Activated CD4-positive, alpha-beta memory T cell treated with anti-CD3 and anti-CD28 coated beads, Interleukin-2, amount 10 ng/mL, durations not matched to agents 7 days and 5 days (primary cell): ENCODE data around the gene EEF1AKMT3. TPM values are rescaled to one million over a fixed set of nuclear protein-coding genes. Genes with fewer than 3 reads are reported as not detected.
A peak's percentile ranks its signal among the peaks of the same experiment; 100 is the strongest.

Experiments
- CTCF ChIA-PET: fragments of 350-600 bp; sonication (Branson Sonifier 250); formaldehyde crosslinking; loops from one replicate; lab custom pipeline; 2021; ENCODE audit warnings: antibody characterized with exemption, inconsistent platforms; lab: Charles Lee
- POLR2A ChIA-PET: fragments of 350-600 bp; sonication (Branson Sonifier 250); formaldehyde crosslinking; loops from one replicate; lab custom pipeline; 2021; ENCODE audit warnings: antibody characterized with exemption; lab: Charles Lee
- DNase-seq: peaks from one replicate; pipeline ENCODE4 v3.0.0-alpha.2; 2020
- H3K27ac Mint-ChIP-seq: one replicate; pipeline ENCODE4 v1.8.0; 2021; ENCODE audit warnings: mild to moderate bottlenecking, mixed read lengths
- H3K27me3 Mint-ChIP-seq: one replicate; pipeline ENCODE4 v1.8.0; 2021; ENCODE audit warnings: mixed read lengths
- H3K36me3 Mint-ChIP-seq: one replicate; pipeline ENCODE4 v1.8.0; 2021; ENCODE audit warnings: low read depth, mixed read lengths
- H3K4me1 Mint-ChIP-seq: one replicate; pipeline ENCODE4 v1.8.0; 2021; ENCODE audit warnings: mixed read lengths
- H3K4me3 Mint-ChIP-seq: one replicate; pipeline ENCODE4 v1.8.0; 2021; ENCODE audit warnings: mild to moderate bottlenecking, mixed read lengths
- H3K9me3 Mint-ChIP-seq: one replicate; pipeline ENCODE4 v1.8.0; 2021; ENCODE audit warnings: mixed read lengths
- total RNA-seq, 2 experiments: library from RNA; stranded (reverse); gene quantifications; one replicate each; pipeline ENCODE4 v1.2.3, GENCODE V29; 2021

EEF1AKMT3 gene
- total RNA-seq, 2 experiments from 2014 or later: 4.2 to 4.7 TPM

GRCh38 chr12:57737467-57738460 is 34.6 kb upstream of the EEF1AKMT3 start:
- Mint-ChIP-seq H3K9me3 (no peaks in the 10 kb centered on the region), H3K4me1 (peaks cover 37% of the 10 kb centered on the region), H3K4me3 (no peak overlapping the region), H3K27ac (no peak overlapping the region), H3K36me3 (peaks cover 53% of the 10 kb centered on the region), H3K27me3 (no peaks in the 10 kb centered on the region)
- ChIA-PET CTCF (no interaction called here), POLR2A (no interaction called here)
- no peak for DNase-seq

- ChIA-PET CTCF (no interaction called here), POLR2A (no interaction called here)
- no peak for DNase-seq
- Mint-ChIP-seq H3K9me3 (no peaks in the 10 kb centered on the region), H3K4me3 (peak within 1 kb of the TSS; percentile 63), H3K36me3 (peaks cover 43% of the 10 kb centered on the region), H3K27ac (peak within 1 kb of the TSS; percentile 80), H3K27me3 (no peaks in the 10 kb centered on the region), H3K4me1 (peaks cover 42% of the 10 kb centered on the region)
These were observed 33.7 kb upstream of the EEF1AKMT3 start, which contains the start of gene AGAP2 for GRCh38 chr12:57738661-57739237. Gene AGAP2 (minus strand): TSS chr12:57738742. CDS start chr12:57738246, 496 bp downstream.

- Mint-ChIP-seq H3K27ac (peak overlapping the region; percentile 80), H3K4me3 (peak overlapping the region; percentile 63), H3K4me1 (peaks cover 49% of the 10 kb centered on the region), H3K9me3 (no peaks in the 10 kb centered on the region), H3K36me3 (peaks cover 38% of the 10 kb centered on the region), H3K27me3 (no peaks in the 10 kb centered on the region)
- ChIA-PET CTCF (no interaction called here), POLR2A (interaction anchor here (3.3 kb wide), 1 partner anchor 19 kb away, joined by 27 read pairs; no protein-coding TSS in a partner anchor)
- DNase-seq: no peak
These were observed 33.0 kb upstream of the EEF1AKMT3 start for GRCh38 chr12:57739387-57739786.

GRCh38 chr12:57739914-57740538 is 32.4 kb upstream of the EEF1AKMT3 start:
- H3K36me3 Mint-ChIP-seq: peaks cover 35% of the 10 kb centered on the region
- H3K4me1 Mint-ChIP-seq: peaks cover 52% of the 10 kb centered on the region
- peak overlapping the region; percentile 83 for H3K4me3 Mint-ChIP-seq
- DNase-seq: no peak
- H3K9me3 Mint-ChIP-seq: no peaks in the 10 kb centered on the region
- ChIA-PET CTCF (interaction anchor here (1.6 to 2.5 kb wide), 3 partner anchors 17 to 281 kb away, joined by 6 to 16 read pairs (median 9); partner anchors contain the start of gene GLI1), POLR2A (interaction anchor here (1.6 to 3.3 kb wide), 5 partner anchors 9 to 262 kb away, joined by 3 to 27 read pairs (median 12); no protein-coding TSS in a partner anchor)
- H3K27ac Mint-ChIP-seq: no peak overlapping the region
- no peaks in the 10 kb centered on the region for H3K27me3 Mint-ChIP-seq

GRCh38 chr12:57740656-57741412 is 31.6 kb upstream of the EEF1AKMT3 start:
- Mint-ChIP-seq H3K4me1 (peaks cover 58% of the 10 kb centered on the region), H3K9me3 (no peaks in the 10 kb centered on the region), H3K27me3 (no peaks in the 10 kb centered on the region), H3K36me3 (peaks cover 32% of the 10 kb centered on the region), H3K27ac (peak overlapping the region; percentile 89), H3K4me3 (peak overlapping the region; percentile 83)
- CTCF ChIA-PET: interaction anchor here (0.8 to 2.5 kb wide), 18 partner anchors 9 to 282 kb away, joined by 3 to 16 read pairs (median 4); partner anchors contain the start of genes CDK4, EEF1AKMT3, GLI1 and METTL1
- POLR2A ChIA-PET: interaction anchor here (0.6 to 3.3 kb wide), 17 partner anchors 10 to 263 kb away, joined by 3 to 27 read pairs (median 5); partner anchors contain the start of genes CDK4, DDIT3, METTL1 and OS9
- DNase-seq: peak; percentile 92

- no peaks in the 10 kb centered on the region for H3K27me3 Mint-ChIP-seq
- peaks cover 62% of the 10 kb centered on the region for H3K4me1 Mint-ChIP-seq
- POLR2A ChIA-PET: interaction anchor here (0.7 to 3.3 kb wide), 18 partner anchors 9 to 264 kb away, joined by 3 to 27 read pairs (median 5); partner anchors contain the start of genes CDK4, DDIT3, METTL1 and OS9
These were observed 31.0 kb upstream of the EEF1AKMT3 start for GRCh38 chr12:57741413-57741789.

GRCh38 chr12:57741844-57742738 is 30.3 kb upstream of the EEF1AKMT3 start:
- H3K36me3 Mint-ChIP-seq: peaks cover 33% of the 10 kb centered on the region
- peak overlapping the region; percentile 89 for H3K27ac Mint-ChIP-seq
- H3K4me3 Mint-ChIP-seq: peak overlapping the region; percentile 83
- no peaks in the 10 kb centered on the region for H3K9me3 Mint-ChIP-seq
- ChIA-PET CTCF (interaction anchor here (0.9 to 2.5 kb wide), 17 partner anchors 8 to 283 kb away, joined by 3 to 16 read pairs (median 4); partner anchors contain the start of genes CDK4, EEF1AKMT3, GLI1 and METTL1), POLR2A (interaction anchor here (0.7 to 3.3 kb wide), 16 partner anchors 8 to 221 kb away, joined by 3 to 27 read pairs (median 5); partner anchors contain the start of genes CDK4, DDIT3, METTL1 and OS9)
- peaks cover 61% of the 10 kb centered on the region for H3K4me1 Mint-ChIP-seq
- H3K27me3 Mint-ChIP-seq: no peaks in the 10 kb centered on the region
- peak; percentile 88 for DNase-seq

More at GRCh38 chr12:57741413-57741789, 31.0 kb upstream of the EEF1AKMT3 start:
- Mint-ChIP-seq H3K36me3 (peaks cover 33% of the 10 kb centered on the region), H3K9me3 (no peaks in the 10 kb centered on the region), H3K27ac (peak overlapping the region; percentile 89), H3K4me3 (peak overlapping the region; percentile 83)
- DNase-seq: no peak
- CTCF ChIA-PET: interaction anchor here (0.8 to 2.5 kb wide), 18 partner anchors 9 to 283 kb away, joined by 3 to 16 read pairs (median 4); partner anchors contain the start of genes CDK4, EEF1AKMT3, GLI1 and METTL1

GRCh38 chr12:57743769-57744168 is 28.6 kb upstream of the EEF1AKMT3 start:
- DNase-seq: no peak
- Mint-ChIP-seq H3K27ac (peak overlapping the region; percentile 93), H3K9me3 (no peaks in the 10 kb centered on the region), H3K4me3 (peak overlapping the region; percentile 77), H3K4me1 (peaks cover 63% of the 10 kb centered on the region), H3K36me3 (peaks cover 44% of the 10 kb centered on the region), H3K27me3 (no peaks in the 10 kb centered on the region)
- ChIA-PET POLR2A (interaction anchor here (0.8 to 2.9 kb wide), 5 partner anchors 12 to 283 kb away, joined by 3 to 11 read pairs (median 5); partner anchors contain the start of genes EEF1AKMT3, MARCHF9, METTL1 and OS9), CTCF (interaction anchor here (2.4 kb wide), 2 partner anchors 13 to 16 kb away, joined by 8 to 15 read pairs; no protein-coding TSS in a partner anchor)

- H3K4me3 Mint-ChIP-seq: peak overlapping the region; percentile 77
- peaks cover 45% of the 10 kb centered on the region for H3K36me3 Mint-ChIP-seq
- H3K27me3 Mint-ChIP-seq: no peaks in the 10 kb centered on the region
- peak overlapping the region; percentile 93 for H3K27ac Mint-ChIP-seq
- peak; percentile 85 for DNase-seq
- H3K4me1 Mint-ChIP-seq: peaks cover 60% of the 10 kb centered on the region
- ChIA-PET POLR2A (interaction anchor here (0.6 to 2.9 kb wide), 17 partner anchors 10 to 284 kb away, joined by 3 to 11 read pairs (median 4); partner anchors contain the start of genes DDIT3, EEF1AKMT3, MARCHF9 and METTL1), CTCF (interaction anchor here (1.1 to 2.4 kb wide), 4 partner anchors 12 to 160 kb away, joined by 3 to 15 read pairs (median 10); partner anchors contain the start of gene PIP4K2C)
- H3K9me3 Mint-ChIP-seq: no peaks in the 10 kb centered on the region
These were observed 28.1 kb upstream of the EEF1AKMT3 start for GRCh38 chr12:57744194-57744776.
